ENCODE measurements around the gene ABCA3.
"Not testable (repeated sequence)": the region's sequence is repeated elsewhere in the genome, so short reads cannot be mapped to it uniquely, and the experiment has no call there.

The ABCA3 gene

GRCh38 chr16:2277466-2278271 lies 62.9 kb downstream of the ABCA3 start:
- no peak for DNase-seq

DNA sequence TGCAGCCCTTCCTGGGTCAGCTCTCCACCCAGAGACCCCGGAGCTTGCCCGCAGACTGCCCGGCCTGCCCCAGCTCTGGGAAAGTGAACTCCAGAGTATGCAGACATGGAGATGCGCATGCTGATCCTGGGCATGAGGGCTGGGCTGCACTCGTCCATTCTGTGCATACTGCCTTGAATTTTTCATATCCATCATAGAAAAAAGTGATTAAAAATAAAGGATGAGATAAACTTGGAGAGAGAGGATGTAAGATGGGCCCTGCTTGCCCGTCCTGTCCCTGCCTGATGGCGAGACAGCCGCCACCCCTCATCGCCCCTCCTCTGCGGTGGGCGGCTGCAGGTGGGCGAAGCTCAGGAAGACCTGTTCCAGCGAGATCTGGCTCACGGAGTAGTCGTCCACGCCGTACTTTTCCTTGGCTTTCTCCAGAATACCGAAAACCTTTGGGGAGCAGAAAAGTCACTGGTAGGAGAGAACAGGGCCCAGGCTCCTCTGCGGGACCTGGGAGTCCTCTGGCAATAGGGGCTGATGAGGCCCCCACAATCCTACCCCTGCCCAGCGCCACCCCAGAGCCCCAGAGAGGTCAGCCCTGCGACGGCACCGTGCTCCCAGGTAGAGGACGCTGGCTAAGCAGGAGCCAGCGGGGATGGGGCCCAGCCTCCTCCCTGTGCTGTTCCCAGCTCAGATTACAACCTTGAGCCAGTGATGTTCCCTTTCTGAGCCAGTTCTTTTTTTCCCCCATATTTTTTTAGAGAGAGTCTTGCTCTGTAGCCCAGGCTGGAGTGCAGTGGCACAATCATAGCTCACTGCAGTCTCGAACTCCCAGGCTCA lies 63.9 kb downstream of the ABCA3 start:
- DNase-seq = no peak

GRCh38 chr16:2275476-2276367 lies 64.8 kb downstream of the ABCA3 start:
- no peak for DNase-seq

DNA sequence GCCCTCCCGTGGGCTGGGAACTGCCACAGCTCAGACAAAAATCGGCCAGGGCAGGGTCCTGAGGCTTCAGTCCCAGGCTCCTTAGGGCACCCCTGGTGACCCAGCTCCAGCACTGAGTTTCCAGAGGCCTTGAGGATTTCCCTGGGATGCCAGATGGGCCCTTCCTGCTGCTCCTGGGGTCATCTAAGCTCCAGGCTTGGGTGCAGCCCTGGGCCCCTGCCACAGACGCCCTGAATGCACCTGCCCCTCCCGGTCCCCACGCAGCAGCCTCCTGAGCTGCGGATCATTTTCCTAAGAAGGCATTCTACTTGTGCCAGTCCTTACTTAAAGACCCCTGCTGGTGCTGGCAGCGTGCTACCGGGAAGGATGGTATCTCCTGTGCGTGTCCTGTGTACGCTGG lies 66.6 kb downstream of the ABCA3 start:
- no peak for DNase-seq

- DNase-seq = no peak
Observed at GRCh38 chr16:2273484-2273883, 67.0 kb downstream of the ABCA3 start.

GRCh38 chr16:2271848-2272461 lies 68.6 kb downstream of the ABCA3 start:
- no peak for DNase-seq

GRCh38 chr16:2270588-2271470 lies 69.7 kb downstream of the ABCA3 start:
- no peak for DNase-seq

- no peak for DNase-seq
Observed at GRCh38 chr16:2270070-2270462, 70.5 kb downstream of the ABCA3 start.

- DNase-seq = peak; percentile 93
Observed at GRCh38 chr16:2267913-2268666, 72.4 kb downstream of the ABCA3 start, which contains the start of gene RNPS1. Gene RNPS1 (minus strand): TSS chr16:2268126. CDS start chr16:2264643, 3,483 bp downstream.

GRCh38 chr16:2267505-2267912 lies 73.0 kb downstream of the ABCA3 start:
- DNase-seq = not testable (repeated sequence)

DNA sequence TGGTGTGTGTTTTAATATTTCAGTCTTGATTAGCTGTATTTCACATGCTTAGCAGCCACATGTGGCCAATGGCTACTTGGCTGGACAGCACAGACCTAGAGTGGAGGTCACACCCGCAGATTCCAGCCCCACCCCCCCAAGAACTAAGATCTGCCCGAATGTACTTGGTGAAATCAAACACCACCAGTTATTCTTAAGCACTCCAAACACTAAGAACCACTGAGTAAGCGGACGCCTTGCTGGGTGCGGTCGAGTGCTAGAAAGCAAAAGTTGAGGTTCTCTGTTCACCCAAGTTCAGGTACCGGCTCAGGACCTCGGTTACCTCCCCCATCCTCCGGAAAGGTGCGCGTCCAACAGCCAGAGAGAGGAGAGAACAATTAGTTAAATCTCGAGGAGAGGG lies 73.6 kb downstream of the ABCA3 start:
- peak; percentile 40 for DNase-seq

DNA sequence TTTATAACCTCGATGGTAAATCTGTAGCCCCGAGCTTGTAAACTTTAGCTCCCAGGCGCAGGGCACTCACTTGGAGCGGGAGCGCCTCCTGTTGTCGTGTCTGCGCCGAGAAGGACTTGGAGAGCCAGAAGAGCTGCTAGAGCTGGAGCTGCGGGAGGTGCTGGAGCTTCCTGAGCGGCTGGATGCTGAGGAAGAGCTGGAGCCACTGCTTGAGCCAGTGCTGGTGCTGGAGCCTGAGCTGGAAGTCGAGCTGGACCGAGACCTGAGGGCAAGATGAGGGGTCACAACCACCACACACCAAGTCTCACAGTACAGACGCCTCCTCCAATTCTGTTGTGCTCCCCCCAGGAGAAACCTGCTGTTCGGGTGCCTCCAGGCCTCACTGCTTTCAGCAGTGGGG lies 77.5 kb downstream of the ABCA3 start:
- not testable (repeated sequence) for DNase-seq

DNA sequence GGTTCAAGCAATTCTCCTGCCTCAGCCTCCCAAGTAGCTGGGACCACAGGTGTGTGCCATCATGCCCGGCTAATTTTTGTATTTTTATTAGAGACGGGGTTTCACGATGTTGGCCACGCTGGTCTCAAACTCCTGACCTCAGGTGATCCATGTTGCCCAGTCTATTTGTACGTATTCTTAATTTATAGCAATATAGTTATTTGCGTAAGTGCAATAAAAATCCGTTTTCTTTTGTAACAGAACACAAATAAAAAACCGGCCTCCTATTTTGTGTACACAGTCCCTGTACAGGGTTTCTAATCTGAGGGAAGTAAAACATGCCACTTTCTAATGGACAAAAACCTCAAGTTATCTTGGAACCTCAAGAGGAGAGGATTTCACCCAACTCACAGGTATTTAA lies 80.3 kb downstream of the ABCA3 start:
- DNase-seq = no peak

DNA sequence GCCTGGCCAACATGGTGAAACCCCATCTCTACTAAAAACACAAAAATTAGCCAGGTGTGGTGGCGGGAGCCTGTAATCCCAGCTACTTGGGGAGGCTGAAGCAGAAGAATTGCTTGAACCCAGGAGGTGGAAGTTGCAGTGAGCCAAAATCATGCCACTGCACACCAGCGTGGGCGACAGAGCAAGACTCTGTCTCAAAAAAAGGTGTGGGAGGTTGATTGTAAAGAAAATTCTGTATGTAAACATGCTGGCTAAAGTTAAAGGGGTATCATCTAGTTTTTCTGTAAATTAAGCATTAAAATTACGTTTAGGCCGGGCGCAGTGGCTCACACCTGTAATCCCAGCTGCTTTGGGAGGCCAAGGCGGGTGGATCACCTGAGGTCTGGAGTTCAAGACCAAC lies 82.0 kb downstream of the ABCA3 start:
- DNase-seq = not testable (repeated sequence)

- no peak for DNase-seq
Observed at GRCh38 chr16:2257726-2258125, 82.8 kb downstream of the ABCA3 start.

DNA sequence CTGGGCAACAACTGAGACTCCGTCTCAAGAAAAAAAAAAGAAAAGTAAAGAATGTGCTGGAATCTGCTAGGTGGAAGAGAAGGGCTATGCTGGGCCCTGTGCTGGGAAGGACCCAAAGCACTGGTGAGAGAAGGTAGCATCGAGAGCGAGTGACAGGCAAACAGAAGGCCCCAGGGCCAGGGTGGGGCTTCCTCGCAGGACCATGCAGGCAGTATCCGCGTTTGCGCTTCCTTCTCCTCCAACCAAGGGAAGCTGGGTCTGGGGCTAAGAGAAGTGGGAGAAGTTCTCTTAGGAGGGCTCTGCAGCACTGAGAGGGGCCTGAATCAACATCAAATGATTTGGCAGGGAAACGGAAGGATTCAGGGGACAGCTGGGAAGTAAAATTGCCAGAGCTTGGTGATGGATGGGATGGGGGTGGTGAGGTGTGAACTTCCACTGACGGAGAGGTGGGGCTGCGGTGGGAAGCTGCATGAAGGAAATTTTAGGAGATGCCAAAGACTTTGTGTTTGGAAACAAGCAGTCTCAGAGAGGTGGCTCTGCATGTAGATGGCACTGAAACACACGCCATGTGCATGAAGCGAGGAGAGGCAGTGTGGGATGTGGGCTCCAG lies 83.9 kb downstream of the ABCA3 start:
- DNase-seq = no peak

DNA sequence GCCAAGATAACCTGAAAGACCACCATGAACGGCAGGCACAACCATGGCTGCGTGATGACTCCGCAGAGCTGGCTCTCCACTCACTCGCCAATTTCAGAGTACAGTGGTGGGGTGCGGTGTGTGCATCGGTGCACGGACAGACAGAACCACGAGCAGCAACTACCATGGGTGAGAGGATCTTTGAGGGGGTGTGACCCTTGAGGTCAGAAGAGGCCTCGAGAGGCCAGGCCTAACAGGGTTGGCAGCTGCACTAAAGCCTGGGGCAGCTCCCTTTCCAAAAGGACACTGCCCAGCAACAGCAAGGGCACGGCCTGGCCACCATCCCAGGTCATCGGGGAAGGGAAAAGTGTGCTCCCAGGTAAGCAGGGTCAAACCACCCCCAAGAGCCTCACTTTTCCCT lies 87.2 kb downstream of the ABCA3 start:
- DNase-seq = no peak

DNA sequence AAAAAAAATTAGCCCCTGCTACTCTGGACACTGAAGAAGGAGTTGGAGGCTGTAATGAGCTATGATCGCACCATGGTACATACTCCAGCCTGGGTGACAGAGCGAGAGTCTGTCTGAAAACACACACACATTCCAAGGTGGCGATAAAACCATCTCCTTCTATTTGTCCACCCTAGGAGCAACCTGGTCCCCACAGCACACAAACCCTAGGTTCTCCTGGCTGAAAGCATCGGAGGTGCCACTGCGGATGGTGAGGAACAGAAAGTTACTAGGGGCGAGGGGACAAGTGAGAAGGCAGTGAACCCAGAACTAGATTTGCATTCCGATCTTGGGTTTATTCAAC lies 87.8 kb downstream of the ABCA3 start:
- DNase-seq = peak; percentile 21

- peak; percentile 97 for DNase-seq
Observed at GRCh38 chr16:2251296-2252111, 89.0 kb downstream of the ABCA3 start, which contains the start of gene ECI1. Gene ECI1 (minus strand): TSS chr16:2251587. CDS start chr16:2251566, 21 bp downstream.
